Liver (tissue), 9 donors: ENCODE data around the gene SAMD4A. TPM values are rescaled to one million over a fixed set of nuclear protein-coding genes. Genes with fewer than 3 reads are reported as not detected.

ENCODE experiments used
- DNase-seq: peaks from one replicate; pipeline ENCODE4 v3.0.0-alpha.2; 2017; ENCODE audit warnings: low spot score
- H3K27ac ChIP-seq, 2 donors: one replicate each; pipeline ENCODE4 v1.7.0; 2013; ENCODE audit warnings: inconsistent platforms in 2 of 2, low read length in 2 of 2, control low read depth in 1 of 2, low read depth in 1 of 2, mild to moderate bottlenecking in 1 of 2
- H3K27me3 ChIP-seq, 4 donors: one replicate each; pipeline versions ENCODE4 v1.6.1 to v1.7.0; 2013; ENCODE audit warnings: low read length in 3 of 4, inconsistent platforms in 1 of 4, mild to moderate bottlenecking in 1 of 4, moderate library complexity in 1 of 4; ENCODE audit not compliant: control insufficient read depth in 4 of 4, insufficient read depth in 4 of 4
- H3K36me3 ChIP-seq, 4 donors: one replicate each; pipeline versions ENCODE4 v1.6.1 to v1.7.0; 2013; ENCODE audit warnings: low read length in 3 of 4, mild to moderate bottlenecking in 3 of 4, low read depth in 1 of 4, moderate library complexity in 1 of 4; ENCODE audit not compliant: control insufficient read depth in 4 of 4, insufficient read depth in 3 of 4
- H3K4me1 ChIP-seq, 4 donors: one replicate each; pipeline versions ENCODE4 v1.6.1 to v1.7.0; 2013; ENCODE audit warnings: low read length in 3 of 4, mild to moderate bottlenecking in 3 of 4, moderate library complexity in 1 of 4; ENCODE audit not compliant: control insufficient read depth in 4 of 4, insufficient read depth in 4 of 4
- H3K4me3 ChIP-seq, 3 donors: one replicate each; pipeline versions ENCODE4 v1.6.1 to v1.7.0; 2013; ENCODE audit warnings: low read length in 3 of 3, control low read depth in 1 of 3, low read depth in 1 of 3, mild to moderate bottlenecking in 1 of 3
- H3K9ac ChIP-seq, 2 donors: one replicate each; pipeline ENCODE4 v1.7.0; 2013; ENCODE audit warnings: low read length in 2 of 2, mild to moderate bottlenecking in 2 of 2, moderate library complexity in 2 of 2, control low read depth in 1 of 2, low read depth in 1 of 2
- H3K9me3 ChIP-seq, 4 donors: one replicate each; pipeline versions ENCODE4 v1.6.1 to v1.7.0; 2013; ENCODE audit warnings: low read length in 3 of 4; ENCODE audit not compliant: control insufficient read depth in 4 of 4
- ATF3 ChIP-seq: IDR thresholded peaks from 2 replicates; pipeline ENCODE4 v1.6.1; 2016; ENCODE audit warnings: antibody characterized with exemption
- CTCF ChIP-seq: fragments of 150-350 bp; IDR thresholded peaks from 2 replicates; pipeline ENCODE4 v1.5.1; 2017; ENCODE audit warnings: improper control_type of control experiment, low read depth, low read length; ENCODE audit not compliant: missing input control
- EGR1 ChIP-seq, 2 donors: IDR thresholded peaks; 2 replicates each; pipeline ENCODE4 v1.6.1; 2016 to 2018; ENCODE audit warnings: antibody characterized with exemption in 2 of 2, low read depth in 2 of 2
- FOXA1 ChIP-seq: IDR thresholded peaks from 2 replicates; pipeline ENCODE4 v1.6.1; 2016; ENCODE audit warnings: antibody characterized with exemption
- FOXA2 ChIP-seq: IDR thresholded peaks from 2 replicates; pipeline ENCODE4 v1.6.1; 2016; ENCODE audit warnings: antibody characterized with exemption
- GABPA ChIP-seq, 2 donors: IDR thresholded peaks in 1 of 2; conservative IDR thresholded peaks in 1 of 2; 2 replicates each; pipeline ENCODE4 v1.6.1; 2016; ENCODE audit warnings: antibody characterized with exemption in 2 of 2, mild to moderate bottlenecking in 1 of 2, moderate library complexity in 1 of 2
- HNF4A ChIP-seq, 2 donors: conservative IDR thresholded peaks; 2 replicates each; pipeline ENCODE4 v1.6.1; 2016; ENCODE audit warnings: antibody characterized with exemption in 2 of 2, mild to moderate bottlenecking in 2 of 2
- HNF4G ChIP-seq: IDR thresholded peaks from 2 replicates; pipeline ENCODE4 v1.6.1; 2016; ENCODE audit warnings: antibody characterized with exemption
- JUND ChIP-seq, 2 donors: IDR thresholded peaks; 2 replicates each; pipeline ENCODE4 v1.6.1; 2016; ENCODE audit warnings: antibody characterized with exemption in 2 of 2
- MAX ChIP-seq: IDR thresholded peaks from 2 replicates; pipeline ENCODE4 v1.6.1; 2016; ENCODE audit warnings: antibody characterized with exemption
- NR2F2 ChIP-seq: IDR thresholded peaks from 2 replicates; pipeline ENCODE4 v1.6.1; 2016; ENCODE audit warnings: antibody characterized with exemption
- RAD21 ChIP-seq, 2 donors: IDR thresholded peaks; 2 replicates each; pipeline ENCODE4 v1.6.1; 2016; ENCODE audit warnings: antibody characterized with exemption in 2 of 2, mild to moderate bottlenecking in 2 of 2
- RXRA ChIP-seq, 2 donors: IDR thresholded peaks; 2 replicates each; pipeline ENCODE4 v1.6.1; 2017 to 2018; ENCODE audit warnings: antibody characterized with exemption in 2 of 2, mild to moderate bottlenecking in 1 of 2
- SP1 ChIP-seq: IDR thresholded peaks from 2 replicates; pipeline ENCODE4 v1.6.1; 2018; ENCODE audit warnings: antibody characterized with exemption, mild to moderate bottlenecking
- TAF1 ChIP-seq: conservative IDR thresholded peaks from 2 replicates; pipeline ENCODE4 v1.6.1; 2016; ENCODE audit warnings: antibody characterized with exemption, mild to moderate bottlenecking
- YY1 ChIP-seq: IDR thresholded peaks from 2 replicates; pipeline ENCODE4 v1.6.1; 2016; ENCODE audit warnings: antibody characterized with exemption, mild to moderate bottlenecking
- WGBS: extraction: QIAGEN DNeasy Blood & Tissue Kit; methylation state at CpG from one replicate; pipeline ENCODE4 v1.1.7; 2013; 5-methylcytosine and 5-hydroxymethylcytosine counted together
- polyA plus RNA-seq, 2 donors: library from polyadenylated mRNA; stranded (reverse) in 1 of 2; unstranded in 1 of 2; fragments of 200-250 nt in 1 of 2; fragments of >200 nt in 1 of 2; fragmentation: Nextera tagmentation in 1 of 2; extraction: Ambion mirVana in 1 of 2; gene quantifications; one replicate each; pipeline versions ENCODE4 v1.2.1 to v1.2.3, GENCODE V29; 2013 to 2015
- total RNA-seq, 2 donors: library from RNA; depleted of rRNA; stranded (reverse); fragments of >200 nt; gene quantifications; one replicate each; pipeline ENCODE4 v1.2.3, GENCODE V29; 2014
- donor health status: healthy.
- donor health status: healthy.
- donor health status: healthy.
- donor health status: healthy.
- donor health status: healthy.

The SAMD4A gene
- total and polyA plus RNA-seq, 4 donors = 4.3 to 17.8 (median 8.1) TPM

- no peak overlapping the region for H3K27ac ChIP-seq
- H3K9ac ChIP-seq = no peak overlapping the region
- WGBS = 35% methylated on average over 1 of the region's 1 CpG
- TF ChIP-seq JUND (IDR thresholded peaks at IDR 0.05) (no peak), RXRA (IDR thresholded peaks at IDR 0.05) (no peak), NR2F2 (no peak), FOXA2 (no peak)
- H3K4me3 ChIP-seq = no peak overlapping the region
- H3K27me3 ChIP-seq = no peaks in the 10 kb centered on the region
- no peaks in the 10 kb centered on the region for H3K9me3 ChIP-seq
- no peaks in the 10 kb centered on the region for H3K36me3 ChIP-seq
- DNase-seq = no peak
- H3K4me1 ChIP-seq = peaks cover 5 to 39% (median 31%) of the 10 kb centered on the region in 4 donors
Observed at GRCh38 chr14:54715811-54716210, 148.9 kb downstream of the SAMD4A start.

- DNase-seq = no peak
- H3K36me3 ChIP-seq = no peaks in the 10 kb centered on the region
- 97% methylated on average over 3 of the region's 3 CpGs for WGBS
Observed at GRCh38 chr14:54716862-54717261, 149.9 kb downstream of the SAMD4A start.

GRCh38 chr14:54718046-54718445 is 151.1 kb downstream of the SAMD4A start:
- H3K9ac ChIP-seq = no peak overlapping the region
- no peaks in the 10 kb centered on the region for H3K9me3 ChIP-seq
- peaks cover 5 to 38% (median 20%) of the 10 kb centered on the region in 4 donors for H3K4me1 ChIP-seq
- H3K36me3 ChIP-seq = no peaks in the 10 kb centered on the region
- DNase-seq = no peak
- TF ChIP-seq RXRA (IDR thresholded peaks at IDR 0.05) = no peak
- no peak for TF ChIP-seq NR2F2
- no peak for TF ChIP-seq HNF4G
- no peak for TF ChIP-seq TAF1
- TF ChIP-seq RAD21 (IDR thresholded peaks at IDR 0.05) = no peak
- TF ChIP-seq FOXA2 = no peak
- no peak for TF ChIP-seq CTCF
- TF ChIP-seq FOXA1 = no peak
- no peak for TF ChIP-seq JUND (IDR thresholded peaks at IDR 0.05)
- no peak for TF ChIP-seq EGR1 (IDR thresholded peaks at IDR 0.05; ENCODE audit: low read depth in 2 of 2)
- no peak for TF ChIP-seq YY1
- TF ChIP-seq MAX = no peak
- TF ChIP-seq GABPA (IDR thresholded peaks at IDR 0.05 in 1 of 2, conservative IDR thresholded peaks at IDR 0.05 in 1 of 2) = no peak
- WGBS = 70% methylated on average over 3 of the region's 3 CpGs
- H3K27me3 ChIP-seq = no peaks in the 10 kb centered on the region
- no peak overlapping the region for H3K4me3 ChIP-seq
- H3K27ac ChIP-seq = no peak overlapping the region

More at GRCh38 chr14:54716862-54717261, 149.9 kb downstream of the SAMD4A start:
- no peak for TF ChIP-seq CTCF
- no peak for TF ChIP-seq TAF1
- TF ChIP-seq RXRA (IDR thresholded peaks at IDR 0.05) = no peak
- TF ChIP-seq YY1 = no peak
- no peak for TF ChIP-seq HNF4G
- TF ChIP-seq SP1 = no peak
- TF ChIP-seq MAX = no peak
- TF ChIP-seq HNF4A (conservative IDR thresholded peaks at IDR 0.05) = no peak
- TF ChIP-seq RAD21 (IDR thresholded peaks at IDR 0.05) = no peak
- TF ChIP-seq ATF3 = no peak
- Histone ChIP-seq H3K9me3 (no peaks in the 10 kb centered on the region), H3K27ac (no peak overlapping the region), H3K27me3 (no peaks in the 10 kb centered on the region), H3K4me1 (peaks cover 5 to 38% (median 25%) of the 10 kb centered on the region in 4 donors), H3K9ac (no peak overlapping the region), H3K4me3 (no peak overlapping the region)
